ENCODE measurements around the gene MAPKAPK2.

DNA sequence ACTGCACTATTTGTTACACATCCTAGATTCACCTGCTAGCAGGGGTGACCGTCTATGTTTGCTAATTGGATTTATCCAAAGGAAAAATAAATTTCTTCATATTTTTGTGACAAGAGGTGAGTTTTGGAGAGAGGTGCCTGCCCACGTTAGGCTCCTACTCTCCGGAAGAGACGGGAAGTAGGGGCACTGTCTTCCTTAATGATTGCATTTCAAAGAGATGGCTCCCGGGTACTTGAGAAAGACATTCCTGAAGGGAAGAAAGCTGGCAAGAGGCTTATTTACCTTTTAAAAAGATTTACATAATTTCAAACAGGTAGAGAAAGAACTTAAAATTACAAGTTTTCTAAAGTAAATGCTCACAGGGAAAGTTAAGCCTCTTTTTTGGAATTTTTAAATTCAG, 67.2 kb downstream of the MAPKAPK2 start:
- TF ChIP-seq POLR2AphosphoS5 (IDR thresholded peaks at IDR 0.05) (no peak), EZH2 (IDR thresholded peaks at IDR 0.05; ENCODE audit: borderline replicate concordance, insufficient read depth, low read length, poor library complexity, severe bottlenecking) (no peak)
- TF ChIP-seq, protein P1, sequence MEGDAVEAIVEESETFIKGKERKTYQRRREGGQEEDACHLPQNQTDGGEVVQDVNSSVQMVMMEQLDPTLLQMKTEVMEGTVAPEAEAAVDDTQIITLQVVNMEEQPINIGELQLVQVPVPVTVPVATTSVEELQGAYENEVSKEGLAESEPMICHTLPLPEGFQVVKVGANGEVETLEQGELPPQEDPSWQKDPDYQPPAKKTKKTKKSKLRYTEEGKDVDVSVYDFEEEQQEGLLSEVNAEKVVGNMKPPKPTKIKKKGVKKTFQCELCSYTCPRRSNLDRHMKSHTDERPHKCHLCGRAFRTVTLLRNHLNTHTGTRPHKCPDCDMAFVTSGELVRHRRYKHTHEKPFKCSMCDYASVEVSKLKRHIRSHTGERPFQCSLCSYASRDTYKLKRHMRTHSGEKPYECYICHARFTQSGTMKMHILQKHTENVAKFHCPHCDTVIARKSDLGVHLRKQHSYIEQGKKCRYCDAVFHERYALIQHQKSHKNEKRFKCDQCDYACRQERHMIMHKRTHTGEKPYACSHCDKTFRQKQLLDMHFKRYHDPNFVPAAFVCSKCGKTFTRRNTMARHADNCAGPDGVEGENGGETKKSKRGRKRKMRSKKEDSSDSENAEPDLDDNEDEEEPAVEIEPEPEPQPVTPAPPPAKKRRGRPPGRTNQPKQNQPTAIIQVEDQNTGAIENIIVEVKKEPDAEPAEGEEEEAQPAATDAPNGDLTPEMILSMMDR (IDR thresholded peaks at IDR 0.05; ENCODE audit: poor library complexity, severe bottlenecking): no peak
